HS-27A (cell line): ENCODE data around the gene DOCK8.
"Not testable (repeated sequence)": the region's sequence is repeated elsewhere in the genome, so short reads cannot be mapped to it uniquely, and the experiment has no call there.

Source experiments
- DNase-seq: peaks from one replicate; pipeline ENCODE4 v3.0.0-alpha.2; 2012; ENCODE audit warnings: low read depth, missing footprints

DOCK8 gene

DNA sequence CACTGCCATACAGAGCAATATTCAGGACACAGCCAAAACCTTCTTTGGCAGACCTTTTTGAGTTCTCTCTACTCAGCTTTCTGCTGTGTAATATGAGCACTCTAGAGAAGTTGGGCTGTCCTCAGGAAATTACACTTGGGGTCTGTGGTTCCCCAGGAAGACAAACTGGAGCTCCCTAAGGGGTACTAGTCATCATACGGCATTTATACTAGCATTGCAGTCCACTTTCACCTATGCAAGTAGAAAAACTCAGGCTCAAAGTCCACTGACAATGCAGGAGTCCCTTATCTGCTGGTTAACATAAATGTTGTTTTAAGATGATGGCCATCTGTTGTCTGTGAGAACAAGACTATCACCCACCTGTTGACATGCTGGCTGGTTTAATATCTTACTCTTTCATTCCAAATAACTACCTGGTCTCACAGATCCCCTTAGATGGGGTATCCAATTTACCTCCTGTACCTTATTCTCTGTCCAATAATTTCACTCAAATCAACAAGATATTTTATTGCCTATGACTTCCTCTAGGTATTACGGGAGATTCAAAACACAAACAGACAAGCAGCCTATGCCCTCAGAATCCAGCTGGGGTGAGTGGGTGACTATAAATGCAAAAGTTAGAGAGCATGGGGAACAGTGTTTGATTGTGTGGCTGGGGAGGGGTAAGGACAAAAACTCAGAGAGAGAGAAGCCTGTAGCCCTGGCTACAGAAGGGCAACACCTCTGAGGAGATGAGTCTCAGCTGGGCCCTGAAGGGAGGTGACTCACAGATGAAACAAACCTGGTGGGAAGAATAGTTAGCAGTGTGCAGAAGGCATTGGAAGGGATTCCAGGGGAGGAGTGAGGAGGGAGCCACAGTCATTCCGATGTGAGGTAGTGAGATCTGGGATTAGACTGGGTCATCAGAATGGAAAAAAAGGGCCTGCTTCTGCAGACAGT is 10.2 kb downstream of the DOCK8 start:
- DNase-seq = no peak

GRCh38 chr9:227860-228259 is 13.2 kb downstream of the DOCK8 start:
- no peak for DNase-seq

DNA sequence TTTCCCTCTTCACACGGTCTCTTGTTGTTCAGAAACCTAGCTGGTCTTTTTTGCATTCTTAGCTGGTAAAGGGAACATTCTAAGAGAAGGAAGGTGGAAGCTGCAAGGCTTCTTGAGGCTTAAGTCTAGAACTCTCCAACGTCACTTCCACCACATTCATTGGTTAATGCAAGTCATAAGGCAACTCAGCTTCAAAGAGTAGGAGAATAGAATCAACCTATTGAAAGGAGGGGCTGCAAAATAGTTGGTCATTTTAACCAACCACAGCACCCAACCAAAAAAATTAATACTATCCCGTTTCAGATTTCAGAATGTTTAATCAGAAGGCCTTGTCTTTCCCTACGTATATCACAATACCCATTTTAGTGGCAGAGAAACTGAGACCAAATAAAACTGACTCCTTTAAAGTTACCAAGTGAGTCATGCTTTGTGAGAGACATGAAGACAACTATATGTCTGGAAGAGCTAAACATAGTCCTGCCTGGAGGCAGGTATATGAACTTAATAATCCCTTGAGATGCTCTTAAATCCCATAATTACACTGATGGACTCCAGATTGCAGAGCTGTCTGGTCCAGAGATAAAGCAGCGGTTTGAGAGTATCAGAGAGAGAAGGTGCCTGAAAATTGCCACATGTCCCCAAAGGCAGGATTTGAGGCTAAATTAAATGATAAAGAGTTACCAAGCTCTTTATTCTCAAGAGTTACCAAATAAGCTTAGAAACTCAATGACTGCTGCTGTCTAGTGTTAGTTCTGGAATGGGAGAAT is 14.4 kb downstream of the DOCK8 start:
- DNase-seq = no peak

DNA sequence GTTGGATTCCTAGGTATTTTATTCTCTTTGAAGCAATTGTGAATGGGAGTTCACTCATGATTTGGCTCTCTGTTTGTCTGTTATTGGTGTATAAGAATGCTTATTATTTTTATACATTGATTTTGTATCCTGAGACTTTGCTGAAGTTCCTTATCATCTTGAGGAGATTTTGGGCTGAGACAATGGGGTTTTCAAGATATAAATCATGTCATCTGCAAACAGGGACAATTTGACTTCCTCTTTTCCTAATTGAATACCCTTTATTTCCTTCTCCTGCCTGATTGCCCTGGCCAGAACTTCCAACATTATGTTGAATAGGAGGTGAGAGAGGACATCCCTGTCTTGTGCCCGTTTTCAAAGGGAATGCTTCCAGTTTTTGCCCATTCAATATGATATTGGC is 17.0 kb downstream of the DOCK8 start:
- DNase-seq = not testable (repeated sequence)

DNA sequence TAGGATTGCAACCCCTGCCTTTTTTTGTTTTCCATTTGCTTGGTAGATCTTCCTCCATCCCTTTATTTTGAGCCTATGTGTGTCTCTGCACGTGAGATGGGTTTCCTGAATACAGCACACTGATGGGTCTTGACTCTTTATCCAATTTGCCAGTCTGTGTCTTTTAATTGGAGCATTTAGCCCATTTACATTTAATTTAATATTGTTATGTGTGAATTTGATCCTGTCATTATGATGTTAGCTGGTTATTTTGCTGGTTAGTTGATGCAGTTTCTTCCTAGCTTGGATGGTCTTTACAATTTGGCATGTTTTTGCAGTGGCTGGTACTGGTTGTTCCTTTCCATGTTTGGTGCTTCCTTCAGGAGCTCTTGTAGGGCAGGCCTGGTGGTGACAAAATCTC is 19.0 kb downstream of the DOCK8 start:
- not testable (repeated sequence) for DNase-seq

DNA sequence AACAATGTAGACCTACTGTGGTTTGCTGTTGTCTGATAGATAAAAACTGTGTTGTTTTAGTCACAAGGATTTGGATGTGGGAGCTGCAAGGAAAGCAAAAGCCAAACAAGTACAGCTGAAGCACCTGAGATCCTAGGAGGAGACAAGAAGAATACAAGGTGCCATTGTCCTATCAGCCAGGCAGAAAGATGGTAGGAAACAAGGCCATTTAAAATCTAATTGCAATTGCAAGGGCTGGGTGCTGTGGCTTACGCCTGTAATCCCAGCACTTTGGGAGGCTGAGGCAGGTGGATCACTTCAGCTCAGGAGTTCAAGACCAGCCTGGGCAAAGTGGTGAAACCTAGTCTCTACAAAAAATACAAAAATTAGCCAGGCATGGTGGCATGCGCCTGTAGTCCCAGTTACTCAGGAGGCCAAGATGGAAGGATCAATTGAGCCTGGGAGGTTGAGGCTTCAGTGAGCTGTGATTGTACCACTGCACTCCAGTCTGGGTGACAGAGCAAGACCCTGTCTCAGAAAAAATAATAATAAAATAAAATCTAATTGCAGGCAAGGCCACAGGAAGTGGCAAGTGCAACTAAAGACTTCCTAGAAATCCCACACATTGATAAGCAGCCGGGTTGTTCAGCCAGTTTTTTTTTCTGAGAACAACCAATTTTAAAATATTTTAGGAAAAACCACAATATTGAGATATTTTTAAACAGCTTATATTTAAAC is 22.6 kb downstream of the DOCK8 start:
- no peak for DNase-seq

DNA sequence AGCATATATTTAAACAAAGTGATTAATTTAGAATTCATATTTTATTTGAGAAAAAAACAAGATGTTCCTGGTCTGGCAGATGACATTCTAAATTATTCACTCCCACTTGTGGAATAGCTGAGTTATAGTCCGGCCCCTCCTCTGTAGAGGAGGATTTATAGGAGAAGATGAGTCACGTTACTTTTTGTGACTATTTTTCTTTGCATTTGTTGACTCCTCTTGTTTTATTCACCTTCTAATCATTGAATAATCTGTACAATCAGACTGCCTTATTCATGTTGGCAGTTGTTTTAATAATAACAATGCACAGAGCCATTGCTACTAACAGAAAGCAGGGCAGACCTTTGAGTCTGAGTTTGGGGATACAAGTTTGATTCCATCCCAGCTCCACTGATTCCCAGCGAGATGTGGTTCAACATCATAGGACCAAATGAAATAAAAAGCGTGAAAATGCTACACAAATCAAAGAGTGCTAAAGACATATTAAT is 23.2 kb downstream of the DOCK8 start:
- no peak for DNase-seq

GRCh38 chr9:242461-243080 is 27.9 kb downstream of the DOCK8 start:
- no peak for DNase-seq

- no peak for DNase-seq
Observed at GRCh38 chr9:248278-248961, 33.8 kb downstream of the DOCK8 start.

DNA sequence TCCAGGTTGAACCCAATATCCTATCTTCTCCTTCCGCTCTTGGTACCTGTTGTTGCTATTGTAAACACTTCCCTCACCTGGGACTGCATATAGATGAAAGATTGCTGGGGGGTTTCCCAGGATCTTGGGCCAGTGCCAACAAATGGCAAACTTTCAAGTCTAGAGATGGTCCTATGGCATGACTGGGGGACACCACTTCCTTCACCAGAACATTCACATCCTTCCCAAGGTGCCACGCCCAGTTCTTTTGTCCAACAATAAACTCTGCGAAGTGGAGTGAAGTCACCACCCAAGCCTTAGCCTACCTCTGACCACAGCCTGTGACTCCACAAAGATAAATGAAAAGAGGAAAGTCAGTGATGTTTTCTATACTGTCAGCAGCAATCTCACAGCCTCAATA is 34.4 kb downstream of the DOCK8 start:
- no peak for DNase-seq

- DNase-seq = no peak
Observed at GRCh38 chr9:250039-250438, 35.4 kb downstream of the DOCK8 start.

GRCh38 chr9:250625-251024 is 36.0 kb downstream of the DOCK8 start:
- no peak for DNase-seq

GRCh38 chr9:251398-251797 is 36.7 kb downstream of the DOCK8 start:
- no peak for DNase-seq

- DNase-seq = no peak
Observed at GRCh38 chr9:253539-253938, 38.9 kb downstream of the DOCK8 start.

- no peak for DNase-seq
Observed at GRCh38 chr9:254516-254915, 39.9 kb downstream of the DOCK8 start.

- no peak for DNase-seq
Observed at GRCh38 chr9:257957-258356, 43.3 kb downstream of the DOCK8 start.

- no peak for DNase-seq
Observed at GRCh38 chr9:259405-260404, 45.0 kb downstream of the DOCK8 start.

GRCh38 chr9:264231-264630 is 49.6 kb downstream of the DOCK8 start:
- DNase-seq = no peak

GRCh38 chr9:265209-265870 is 50.7 kb downstream of the DOCK8 start:
- no peak for DNase-seq

DNA sequence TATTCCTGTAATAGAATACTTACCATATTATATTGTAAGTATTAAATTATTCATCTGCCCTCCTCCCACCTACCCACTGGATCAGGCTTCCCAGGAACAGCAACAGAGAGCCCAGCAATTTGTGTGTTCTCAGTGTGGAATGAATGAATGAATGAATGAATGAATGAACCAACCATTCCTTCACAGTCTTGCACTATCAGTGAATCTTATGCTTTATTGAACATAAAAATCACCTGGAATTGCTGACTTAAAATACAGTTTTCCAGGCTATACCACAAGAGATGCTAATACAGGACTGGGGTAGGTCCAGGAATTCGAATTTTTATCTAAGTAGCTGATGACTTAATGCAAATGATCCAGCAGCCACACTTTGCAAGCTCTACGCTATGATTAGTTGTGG is 51.6 kb downstream of the DOCK8 start:
- DNase-seq = no peak
